ENCODE results near the gene NCF2. TPM values are rescaled to one million over a fixed set of nuclear protein-coding genes. Genes with fewer than 3 reads are reported as not detected.

The NCF2 gene
- polyA plus RNA-seq, 1 donor, result 3.7 TPM

Other genes starting within 250 kb of the NCF2 start
- 3.3 TPM for gene NMNAT2, start 172.1 kb downstream of the NCF2 start, polyA plus RNA-seq
- gene SMG7, start 118.0 kb downstream of the NCF2 start, polyA plus RNA-seq, result 48.0 TPM
- gene ARPC5, start 45.3 kb upstream of the NCF2 start, polyA plus RNA-seq, result 163 TPM
- gene APOBEC4, start 62.9 kb upstream of the NCF2 start, polyA plus RNA-seq, result 0.09 TPM
- gene RGL1, start 214.7 kb upstream of the NCF2 start, polyA plus RNA-seq, result 45.2 TPM